ENCODE measurements around the gene ADGRL3. TPM values are rescaled to one million over a fixed set of nuclear protein-coding genes. Genes with fewer than 3 reads are reported as not detected.

Gene ADGRL3
- total RNA-seq, 1 donor from 2014 or later: 18.7 TPM

DNA sequence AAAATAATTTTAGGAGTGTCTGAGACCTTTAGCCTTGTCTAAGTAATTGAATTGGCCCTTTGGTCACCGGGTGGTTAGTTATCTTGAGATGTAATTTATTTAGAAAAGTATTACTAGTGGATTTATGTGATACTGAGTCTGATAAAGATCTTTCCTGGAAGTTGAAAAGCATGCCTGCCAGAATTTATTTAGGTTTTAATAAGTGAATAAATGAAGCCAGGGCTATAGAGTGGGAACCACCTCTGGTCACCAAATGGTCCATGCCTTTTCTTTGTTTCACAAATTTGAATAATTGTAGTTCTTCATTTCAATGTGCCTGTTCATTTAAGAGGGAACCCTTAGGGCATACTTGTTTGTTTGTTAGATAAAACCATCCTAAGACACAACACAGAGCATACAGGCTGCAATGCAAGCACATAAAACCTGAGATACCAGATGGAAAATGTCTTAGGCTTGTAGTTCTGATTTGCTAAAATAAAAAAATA, 627.8 kb downstream of the ADGRL3 start:
- H3K36me3 Mint-ChIP-seq (ENCODE audit: unreplicated experiment): no peaks in the 10 kb centered on the region

GRCh38 chr4:61828960-61829359, 628.8 kb downstream of the ADGRL3 start:
- DNase-seq (ENCODE audit: extremely low spot score, unreplicated experiment): no peak
- no peaks in the 10 kb centered on the region for H3K9me3 Mint-ChIP-seq (ENCODE audit: unreplicated experiment)
- no peak for TF ChIP-seq CTCF (IDR thresholded peaks at IDR 0.05)
- no peaks in the 10 kb centered on the region for H3K27me3 Mint-ChIP-seq (ENCODE audit: unreplicated experiment)
- H3K4me1 Mint-ChIP-seq (ENCODE audit: unreplicated experiment): no peaks in the 10 kb centered on the region
- no peak overlapping the region for H3K4me3 Mint-ChIP-seq (ENCODE audit: unreplicated experiment)
- H3K36me3 Mint-ChIP-seq (ENCODE audit: unreplicated experiment): no peaks in the 10 kb centered on the region
- no peak overlapping the region for H3K27ac Mint-ChIP-seq (ENCODE audit: unreplicated experiment)

More for the DNA sequence above, 627.8 kb downstream of the ADGRL3 start:
- H3K4me1 Mint-ChIP-seq (ENCODE audit: unreplicated experiment): no peaks in the 10 kb centered on the region
- DNase-seq (ENCODE audit: extremely low spot score, unreplicated experiment): no peak
- no peaks in the 10 kb centered on the region for H3K27me3 Mint-ChIP-seq (ENCODE audit: unreplicated experiment)
- no peak overlapping the region for H3K27ac Mint-ChIP-seq (ENCODE audit: unreplicated experiment)
- H3K4me3 Mint-ChIP-seq (ENCODE audit: unreplicated experiment): no peak overlapping the region
- H3K9me3 Mint-ChIP-seq (ENCODE audit: unreplicated experiment): no peaks in the 10 kb centered on the region
- no peak for TF ChIP-seq CTCF (IDR thresholded peaks at IDR 0.05)

- H3K9me3 Mint-ChIP-seq (ENCODE audit: unreplicated experiment): no peaks in the 10 kb centered on the region
- no peaks in the 10 kb centered on the region for H3K27me3 Mint-ChIP-seq (ENCODE audit: unreplicated experiment)
- H3K36me3 Mint-ChIP-seq (ENCODE audit: unreplicated experiment): no peaks in the 10 kb centered on the region
- H3K4me3 Mint-ChIP-seq (ENCODE audit: unreplicated experiment): no peak overlapping the region
- no peaks in the 10 kb centered on the region for H3K4me1 Mint-ChIP-seq (ENCODE audit: unreplicated experiment)
- no peak for DNase-seq (ENCODE audit: extremely low spot score, unreplicated experiment)
- H3K27ac Mint-ChIP-seq (ENCODE audit: unreplicated experiment): no peak overlapping the region
- no peak for TF ChIP-seq CTCF (IDR thresholded peaks at IDR 0.05)
Observed at GRCh38 chr4:61831987-61832386, 631.9 kb downstream of the ADGRL3 start.

GRCh38 chr4:61837395-61837794, 637.3 kb downstream of the ADGRL3 start:
- peaks cover 17% of the 10 kb centered on the region for H3K4me1 Mint-ChIP-seq (ENCODE audit: unreplicated experiment)
- DNase-seq (ENCODE audit: extremely low spot score, unreplicated experiment): no peak
- H3K9me3 Mint-ChIP-seq (ENCODE audit: unreplicated experiment): no peaks in the 10 kb centered on the region
- no peaks in the 10 kb centered on the region for H3K27me3 Mint-ChIP-seq (ENCODE audit: unreplicated experiment)
- H3K4me3 Mint-ChIP-seq (ENCODE audit: unreplicated experiment): no peak overlapping the region
- no peak for TF ChIP-seq CTCF (IDR thresholded peaks at IDR 0.05)
- no peak overlapping the region for H3K27ac Mint-ChIP-seq (ENCODE audit: unreplicated experiment)
- no peaks in the 10 kb centered on the region for H3K36me3 Mint-ChIP-seq (ENCODE audit: unreplicated experiment)

GRCh38 chr4:61838072-61838471, 637.9 kb downstream of the ADGRL3 start:
- Mint-ChIP-seq H3K27me3 (ENCODE audit: unreplicated experiment) (no peaks in the 10 kb centered on the region), H3K9me3 (ENCODE audit: unreplicated experiment) (no peaks in the 10 kb centered on the region), H3K4me1 (ENCODE audit: unreplicated experiment) (peaks cover 18% of the 10 kb centered on the region), H3K27ac (ENCODE audit: unreplicated experiment) (no peak overlapping the region), H3K36me3 (ENCODE audit: unreplicated experiment) (no peaks in the 10 kb centered on the region), H3K4me3 (ENCODE audit: unreplicated experiment) (no peak overlapping the region)
- TF ChIP-seq CTCF (IDR thresholded peaks at IDR 0.05): no peak
- DNase-seq (ENCODE audit: extremely low spot score, unreplicated experiment): no peak

All from osteocyte (in vitro differentiated cells).